NCI-H2081 (cell line): ENCODE measurements around the gene FNDC7.
"Not testable (repeated sequence)": the region's sequence is repeated elsewhere in the genome, so short reads cannot be mapped to it uniquely, and the experiment has no call there.

Experiments
- DNase-seq, 2 experiments: peaks; one replicate each; lab custom pipeline; 2025; lab: John Stamatoyannopoulos, UW

Gene FNDC7

DNA sequence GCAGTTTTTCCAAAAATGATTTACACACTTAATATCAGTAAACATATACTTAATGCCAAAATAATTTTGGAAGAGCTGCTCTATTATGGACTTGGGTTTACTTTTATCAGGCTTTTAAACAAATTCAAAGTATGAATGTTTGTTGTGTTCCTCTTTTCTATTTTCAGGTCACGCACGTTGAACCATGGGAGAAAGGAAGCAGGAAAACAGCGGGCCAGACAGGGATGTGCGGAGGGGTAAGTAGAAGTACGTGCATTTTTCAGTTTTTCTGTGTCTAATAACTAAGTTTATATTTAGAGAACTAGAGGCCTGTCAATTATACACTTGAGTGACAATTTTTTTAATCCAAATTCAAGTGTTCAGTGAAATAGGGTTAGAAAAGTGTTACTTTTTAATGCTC lies 17.2 kb upstream of the FNDC7 start:
- no peak for DNase-seq

GRCh38 chr1:108699375-108700332 lies 13.1 kb upstream of the FNDC7 start:
- DNase-seq, result no peak

- DNase-seq, result no peak
Measured at GRCh38 chr1:108701176-108701849, 11.4 kb upstream of the FNDC7 start.

- DNase-seq, result not testable (repeated sequence)
Measured at GRCh38 chr1:108702109-108702508, 10.6 kb upstream of the FNDC7 start.

- no peak for DNase-seq
Measured at GRCh38 chr1:108703939-108704338, 8.8 kb upstream of the FNDC7 start.

DNA sequence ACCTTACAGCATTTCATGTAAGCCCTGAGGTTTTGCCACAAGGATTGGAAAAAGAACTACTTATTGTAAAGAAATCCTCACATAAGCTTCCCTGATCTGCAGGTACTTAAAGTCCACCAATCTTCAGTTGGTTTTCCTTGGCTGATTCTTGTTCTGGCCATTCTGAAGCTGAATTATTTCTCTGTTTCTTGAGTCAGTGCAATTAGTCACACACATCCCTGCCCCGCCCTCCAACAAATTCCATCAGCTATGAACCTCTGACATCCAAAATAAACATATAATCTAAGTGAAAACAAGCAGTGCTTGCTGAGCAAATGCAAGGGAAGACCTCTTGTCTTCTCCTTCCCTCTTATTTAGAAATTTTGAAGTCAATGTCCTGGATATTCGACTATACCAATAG lies 8.2 kb upstream of the FNDC7 start:
- DNase-seq, result no peak

DNA sequence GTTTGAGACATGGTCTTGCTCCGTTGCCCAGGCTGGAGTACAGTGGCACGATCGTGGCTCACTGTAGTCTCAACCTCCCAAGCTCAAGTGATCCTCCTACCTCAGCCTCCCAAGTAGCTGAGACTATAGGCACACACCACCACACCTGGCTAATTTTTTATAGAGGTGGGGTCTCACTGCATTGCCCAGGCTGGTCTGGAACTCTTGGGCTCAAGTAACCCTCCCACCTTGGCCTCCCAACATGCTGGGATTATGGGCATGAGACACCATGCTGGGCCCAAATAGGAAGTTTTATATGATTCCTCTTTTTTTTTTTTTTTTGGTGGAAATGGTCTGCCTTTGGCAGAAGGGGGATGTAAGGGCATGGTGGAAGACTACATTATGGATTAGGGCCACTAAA lies 6.1 kb upstream of the FNDC7 start:
- no peak for DNase-seq

GRCh38 chr1:108708691-108709660 lies 3.7 kb upstream of the FNDC7 start:
- no peak for DNase-seq

- no peak for DNase-seq
Measured at GRCh38 chr1:108715932-108716331, 3.2 kb downstream of the FNDC7 start.

- no peak for DNase-seq
Measured at GRCh38 chr1:108716437-108717230, 3.9 kb downstream of the FNDC7 start.

DNA sequence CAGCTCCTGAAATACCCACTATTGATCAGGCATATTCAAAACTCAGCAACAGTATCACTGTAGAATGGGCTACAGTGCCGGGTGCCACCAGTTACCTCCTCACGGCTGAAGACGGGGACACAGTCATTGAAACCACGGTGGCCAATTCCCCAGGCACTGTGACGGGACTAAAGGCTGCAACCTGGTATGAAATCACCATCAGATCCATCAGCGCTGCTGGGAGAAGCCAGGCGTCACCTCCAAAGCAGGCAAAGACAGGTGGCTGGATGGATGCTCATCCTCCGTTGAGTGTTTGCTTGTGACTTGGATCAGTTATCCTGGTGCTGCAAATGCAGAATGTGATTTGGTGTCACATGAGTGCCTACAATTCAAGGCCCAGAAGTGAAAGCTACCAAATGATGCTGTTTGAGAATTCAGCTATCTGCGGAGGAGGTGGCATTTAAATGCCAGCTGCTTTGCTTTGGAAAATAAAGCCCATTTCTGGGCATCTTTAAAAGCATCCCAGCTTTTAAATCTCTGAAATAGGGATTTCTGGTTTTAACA lies 5.1 kb downstream of the FNDC7 start:
- no peak for DNase-seq

DNA sequence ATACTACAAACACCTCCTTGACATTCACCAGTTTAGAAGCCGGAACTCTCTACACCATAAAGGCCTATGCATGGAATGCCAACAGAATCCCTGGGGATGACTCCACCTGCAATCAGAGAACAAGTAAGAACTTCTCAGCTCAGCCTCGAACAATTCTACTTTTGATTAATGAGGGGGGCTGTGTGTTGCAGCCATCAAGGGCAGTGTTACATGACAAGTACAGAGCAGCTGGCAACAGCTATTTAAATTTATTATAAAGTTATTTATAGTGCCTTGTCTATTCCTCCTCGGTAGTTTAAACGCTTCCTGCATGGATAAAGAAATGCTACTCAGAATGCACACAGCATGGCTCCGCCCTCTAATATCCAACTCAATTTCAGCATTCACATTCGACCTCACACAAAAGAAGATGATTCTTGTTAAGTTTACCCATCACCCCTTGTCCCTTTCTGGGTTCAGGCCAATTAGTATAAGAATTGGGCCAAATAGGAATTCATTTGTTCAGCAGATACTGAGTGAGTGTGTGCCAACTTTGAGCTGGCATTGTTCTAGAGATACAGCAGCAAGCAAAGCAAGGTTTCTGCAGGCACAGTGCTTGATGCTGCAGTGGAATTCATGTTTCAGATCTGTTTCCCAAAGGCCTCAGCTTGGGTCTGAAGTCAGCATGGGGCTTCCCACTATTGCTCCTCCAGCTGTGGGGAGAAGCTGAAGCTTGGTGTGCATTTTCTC lies 6.4 kb downstream of the FNDC7 start:
- no peak for DNase-seq

DNA sequence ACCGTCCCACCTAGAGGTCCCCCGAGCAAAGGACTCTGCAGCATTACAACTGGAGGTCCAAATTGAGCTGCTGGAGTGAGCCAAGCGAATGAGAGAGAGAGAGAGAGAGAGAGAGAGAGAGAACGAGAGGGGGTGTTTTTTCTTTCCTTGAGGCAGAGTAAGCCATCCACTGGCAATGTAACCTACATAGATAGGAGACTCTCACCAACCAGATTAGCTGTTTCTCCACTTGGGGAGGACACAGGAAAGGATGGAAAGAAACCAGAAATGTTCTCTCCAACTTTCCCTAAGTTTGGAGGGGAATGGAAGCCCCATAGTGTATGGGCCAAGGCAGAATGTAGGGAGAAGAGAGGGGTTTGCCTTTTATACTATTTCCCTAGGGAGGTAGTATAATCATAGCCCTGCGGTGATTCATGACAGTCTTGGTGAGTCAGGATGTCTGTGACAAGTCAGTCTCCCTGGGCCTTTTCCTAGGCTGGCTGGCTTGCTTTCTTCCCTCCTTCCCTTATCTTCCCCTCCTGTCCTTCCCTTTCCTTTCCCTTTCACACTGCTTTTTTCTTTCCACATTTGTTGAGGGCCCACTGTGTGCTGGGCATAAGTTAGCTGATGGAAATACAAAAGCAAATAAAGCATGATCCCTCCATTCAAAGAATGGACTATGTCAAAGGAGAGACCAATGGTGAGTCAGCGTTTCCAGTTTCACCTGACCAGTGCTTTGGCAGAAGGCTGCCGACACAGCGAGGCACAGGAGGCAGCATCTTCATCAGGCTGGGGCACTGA lies 7.1 kb downstream of the FNDC7 start:
- no peak for DNase-seq

DNA sequence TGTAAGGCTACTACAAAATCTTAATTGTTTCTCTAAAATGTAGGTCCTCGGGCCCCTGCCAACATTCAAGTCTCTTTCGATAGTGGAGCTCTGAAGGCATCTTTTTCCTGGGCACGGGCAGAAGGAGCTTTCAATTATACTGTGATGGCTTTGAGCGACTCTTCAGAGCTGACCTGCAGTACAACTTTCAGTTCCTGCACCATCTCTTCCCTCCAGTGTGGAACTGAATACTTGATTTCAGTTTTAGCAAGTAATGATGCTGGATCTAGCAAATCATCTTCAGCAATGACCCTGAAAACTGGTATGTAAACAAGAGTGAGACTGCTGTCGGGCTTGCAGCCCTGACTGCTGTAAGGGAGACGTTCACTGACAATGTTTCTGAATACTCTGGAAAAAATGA lies 9.6 kb downstream of the FNDC7 start:
- no peak for DNase-seq

DNA sequence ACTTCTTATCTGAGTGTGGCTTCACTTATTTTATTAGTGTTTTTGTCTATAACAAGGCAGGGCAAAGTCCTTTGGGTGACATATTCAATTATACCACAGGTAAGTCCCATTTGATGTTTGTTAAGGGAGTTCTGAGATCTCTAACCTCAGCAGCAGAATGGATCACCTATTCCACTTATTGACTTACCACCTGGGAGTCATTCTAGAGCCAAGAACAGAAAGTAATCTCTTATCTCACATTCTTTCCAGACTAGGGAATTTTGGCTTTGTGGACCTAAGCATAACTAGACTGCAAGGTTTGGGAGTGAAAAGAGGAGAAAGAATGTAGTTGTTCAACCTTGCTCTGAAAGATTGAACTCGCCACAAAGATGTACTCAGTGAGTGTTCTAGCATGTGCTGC lies 13.2 kb downstream of the FNDC7 start:
- DNase-seq, result no peak

GRCh38 chr1:108728327-108728923 lies 15.7 kb downstream of the FNDC7 start:
- DNase-seq, result no peak

DNA sequence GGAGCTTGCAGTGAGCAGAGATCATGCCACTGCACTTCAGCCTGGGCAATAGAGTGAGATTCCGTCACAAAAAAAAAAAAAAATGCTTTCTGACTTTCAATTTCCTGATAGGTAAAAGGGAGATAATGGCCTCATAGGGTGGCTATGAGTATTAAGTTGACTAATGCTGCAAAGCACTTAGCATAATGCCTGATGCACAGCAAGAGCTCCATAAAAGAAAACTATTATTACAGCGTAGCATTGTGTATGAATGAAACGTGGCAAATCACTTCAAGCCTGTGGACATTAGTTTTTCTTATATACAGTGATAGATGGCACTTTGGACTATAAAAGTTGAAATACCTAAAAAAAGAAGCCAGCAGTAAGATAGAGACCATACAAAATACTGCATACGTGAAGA lies 16.8 kb downstream of the FNDC7 start:
- no peak for DNase-seq

GRCh38 chr1:108732398-108732797 lies 19.7 kb downstream of the FNDC7 start:
- DNase-seq, result no peak
